HG03103 (cell line): ENCODE results near the gene OR2H2.

ENCODE experiments used
- ATAC-seq: cut with Tn5 transposase; IDR thresholded peaks from one replicate; pipeline ENCODE4 v1.9.1; 2021; ENCODE audit warnings: low read depth; ENCODE audit not compliant: unreplicated experiment

The OR2H2 gene

DNA sequence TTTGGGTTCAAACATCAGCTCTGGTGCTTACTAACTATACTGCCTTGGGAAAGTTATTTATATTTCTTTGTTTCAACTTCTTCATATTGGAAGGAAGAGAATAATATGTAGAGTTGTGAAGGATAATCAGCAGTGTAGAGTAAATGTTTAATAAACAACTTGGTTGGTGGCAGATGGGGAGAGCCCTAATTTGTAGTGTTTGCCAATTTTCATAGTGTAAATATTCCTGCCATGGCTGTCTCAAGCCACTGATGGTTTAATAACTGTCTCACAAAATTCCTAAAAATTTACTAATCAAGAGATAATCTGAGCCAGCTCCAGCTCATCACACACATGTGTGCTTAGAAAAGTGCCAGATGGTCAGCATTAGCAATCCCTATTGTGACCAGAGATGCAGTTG lies at the start of gene OR2H2:
Gene OR2H2 (plus strand): TSS at position 301 of the 400 bp plus-strand sequence. CDS start 2,824 bp downstream, outside the sequence.
- no peak for ATAC-seq

DNA sequence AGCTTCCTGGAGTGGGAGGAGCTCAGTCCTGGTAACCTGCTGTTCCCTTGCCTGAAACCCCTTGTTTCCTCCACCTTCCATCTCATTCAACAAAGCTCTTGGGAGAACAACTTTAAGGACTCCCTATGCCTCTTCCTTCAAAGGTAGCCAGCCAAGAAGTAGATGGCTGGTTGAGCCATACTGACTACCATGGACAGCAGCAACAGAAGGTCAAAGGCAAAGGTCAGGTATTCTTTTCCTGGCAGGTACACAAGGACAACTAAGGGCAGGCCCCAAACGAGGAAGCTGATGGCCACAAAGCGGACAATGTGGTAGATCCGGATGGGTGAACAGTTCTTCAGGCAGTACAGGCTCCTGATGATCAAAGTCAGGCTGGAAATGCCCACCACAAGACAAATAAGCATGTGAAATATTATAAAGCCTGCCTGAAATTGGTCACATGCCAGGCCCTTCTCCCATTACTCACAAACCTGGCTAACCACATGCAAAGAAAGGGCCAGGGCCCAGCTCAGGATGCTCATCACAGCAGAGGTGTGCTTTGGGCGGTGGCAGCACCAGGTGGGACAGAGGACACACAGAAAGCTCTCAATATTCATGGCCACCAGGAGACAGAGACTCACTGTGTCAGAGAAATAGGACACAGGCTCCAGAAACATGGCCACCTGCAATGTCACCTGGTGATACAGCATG lies 47.1 kb upstream of the OR2H2 start:
- ATAC-seq: no peak

DNA sequence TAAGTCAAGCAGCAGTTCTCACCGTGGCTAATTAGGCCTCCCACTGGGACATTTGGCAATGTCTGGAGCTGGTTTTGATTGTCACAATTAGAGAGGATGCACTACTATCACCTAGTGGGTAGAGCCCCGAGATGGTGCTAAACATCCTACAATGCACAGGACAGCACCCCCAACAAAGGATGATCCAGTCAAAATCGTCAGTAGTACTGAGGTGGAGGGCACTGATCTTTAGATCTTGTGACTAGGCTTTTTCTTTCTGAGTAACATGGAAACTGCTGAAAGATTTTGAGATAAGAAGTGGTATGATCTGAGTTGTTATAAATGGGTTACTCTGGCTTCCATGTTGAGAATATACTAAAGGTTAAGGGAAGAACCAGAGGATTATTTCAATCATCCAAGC lies 37.3 kb upstream of the OR2H2 start:
- ATAC-seq: no peak

DNA sequence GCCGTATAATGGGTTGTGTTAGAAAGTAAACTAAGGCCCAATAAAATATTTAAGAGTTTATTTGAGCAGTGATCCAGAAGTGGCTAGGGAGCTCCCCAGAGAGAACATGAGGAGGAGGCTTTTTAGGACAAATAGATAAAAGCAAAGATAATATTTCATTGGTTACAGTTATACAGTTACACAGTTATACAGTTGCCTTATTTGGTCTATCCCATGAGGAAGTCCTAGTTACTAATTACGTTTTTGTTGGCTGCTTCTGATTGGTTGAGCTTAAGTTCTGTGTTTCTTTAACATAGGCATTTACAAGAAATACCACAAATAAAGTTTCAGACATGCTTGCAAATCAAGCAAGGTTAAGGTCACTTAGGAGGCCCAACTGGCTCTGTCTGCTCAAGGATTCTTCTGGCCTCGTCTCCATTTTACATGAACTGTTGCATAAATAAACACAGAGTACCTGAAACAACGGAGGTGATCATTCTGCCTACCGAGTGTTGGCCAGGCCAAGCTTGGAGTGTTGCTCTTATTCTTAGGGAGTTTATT lies 32.3 kb upstream of the OR2H2 start:
- ATAC-seq: peak; percentile 82

DNA sequence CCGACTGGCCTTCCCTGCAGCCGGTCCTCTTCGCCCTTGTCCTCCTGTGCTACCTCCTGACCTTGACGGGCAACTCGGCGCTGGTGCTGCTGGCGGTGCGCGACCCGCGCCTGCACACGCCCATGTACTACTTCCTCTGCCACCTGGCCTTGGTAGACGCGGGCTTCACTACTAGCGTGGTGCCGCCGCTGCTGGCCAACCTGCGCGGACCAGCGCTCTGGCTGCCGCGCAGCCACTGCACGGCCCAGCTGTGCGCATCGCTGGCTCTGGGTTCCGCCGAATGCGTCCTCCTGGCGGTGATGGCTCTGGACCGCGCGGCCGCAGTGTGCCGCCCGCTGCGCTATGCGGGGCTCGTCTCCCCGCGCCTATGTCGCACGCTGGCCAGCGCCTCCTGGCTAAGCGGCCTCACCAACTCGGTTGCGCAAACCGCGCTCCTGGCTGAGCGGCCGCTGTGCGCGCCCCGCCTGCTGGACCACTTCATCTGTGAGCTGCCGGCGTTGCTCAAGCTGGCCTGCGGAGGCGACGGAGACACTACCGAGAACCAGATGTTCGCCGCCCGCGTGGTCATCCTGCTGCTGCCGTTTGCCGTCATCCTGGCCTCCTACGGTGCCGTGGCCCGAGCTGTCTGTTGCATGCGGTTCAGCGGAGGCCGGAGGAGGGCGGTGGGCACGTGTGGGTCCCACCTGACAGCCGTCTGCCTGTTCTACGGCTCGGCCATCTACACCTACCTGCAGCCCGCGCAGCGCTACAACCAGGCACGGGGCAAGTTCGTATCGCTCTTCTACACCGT lies 31.5 kb upstream of the OR2H2 start:
- no peak for ATAC-seq

DNA sequence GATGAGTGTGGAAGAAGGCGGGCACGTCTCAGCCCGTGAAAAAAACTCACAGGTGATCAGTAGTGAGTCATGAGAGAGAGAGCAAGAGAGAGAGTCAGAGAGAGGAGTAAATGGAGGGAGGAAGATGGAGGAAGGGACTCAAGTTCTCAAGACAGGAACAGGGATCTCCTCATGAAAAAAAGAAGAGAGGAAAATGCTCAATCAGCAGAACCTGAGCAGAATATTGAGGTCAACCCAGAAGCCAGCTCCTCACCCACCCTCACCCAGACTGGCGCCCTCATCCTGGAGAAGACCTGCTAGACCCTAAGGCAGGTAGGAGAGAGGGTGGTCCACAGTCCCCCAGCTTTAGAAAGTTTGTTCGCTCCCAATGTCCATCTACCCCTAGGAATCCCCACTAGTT lies 30.2 kb upstream of the OR2H2 start:
- no peak for ATAC-seq

DNA sequence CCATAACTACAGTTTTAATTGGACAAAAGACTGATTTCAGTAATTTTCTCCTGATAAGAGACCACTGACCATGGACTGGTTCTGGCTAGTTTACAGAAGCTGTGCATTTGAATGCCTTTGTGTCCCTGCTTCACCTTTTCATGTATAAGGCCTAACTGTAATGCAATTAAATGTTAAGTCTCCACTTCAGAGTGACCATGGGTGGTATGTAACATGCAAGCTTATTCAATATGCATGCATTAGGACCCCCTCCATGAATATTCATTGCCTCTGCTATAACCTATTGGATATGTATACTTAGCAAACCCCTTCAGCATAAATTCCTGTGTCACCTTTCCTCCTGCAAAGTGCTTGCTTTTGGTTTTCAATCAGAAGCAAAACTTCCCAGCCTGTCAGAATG lies 27.6 kb upstream of the OR2H2 start:
- no peak for ATAC-seq

DNA sequence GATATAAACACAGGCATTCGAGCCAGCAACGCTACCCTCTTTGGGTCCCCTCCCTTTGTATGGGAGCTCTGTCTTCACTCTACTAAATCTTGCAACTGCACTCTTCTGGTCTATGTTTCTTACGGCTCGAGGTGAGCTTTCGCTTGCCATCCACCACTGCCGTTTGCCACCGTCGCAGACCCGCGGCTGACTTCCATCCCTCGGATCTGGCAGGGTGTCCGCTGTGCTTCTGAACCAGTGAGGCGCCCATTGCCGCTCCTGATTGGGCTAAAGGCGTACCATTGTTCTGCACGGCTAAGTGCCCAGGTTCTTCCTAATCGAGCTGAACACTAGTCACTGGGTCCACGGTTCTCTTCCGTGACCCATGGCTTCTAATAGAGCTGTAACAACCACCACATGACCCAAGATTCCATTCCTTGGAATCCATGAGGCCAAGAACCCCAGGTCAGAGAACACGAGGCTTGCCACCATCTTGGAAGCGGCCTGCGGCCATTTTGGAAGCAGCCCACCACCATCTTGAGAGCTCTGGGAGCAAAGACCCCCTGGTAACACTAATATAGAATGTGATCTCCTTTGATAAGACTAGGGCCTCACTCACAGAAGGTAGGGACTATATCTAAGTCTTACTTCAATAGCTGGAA lies 26.4 kb upstream of the OR2H2 start:
- ATAC-seq: no peak

DNA sequence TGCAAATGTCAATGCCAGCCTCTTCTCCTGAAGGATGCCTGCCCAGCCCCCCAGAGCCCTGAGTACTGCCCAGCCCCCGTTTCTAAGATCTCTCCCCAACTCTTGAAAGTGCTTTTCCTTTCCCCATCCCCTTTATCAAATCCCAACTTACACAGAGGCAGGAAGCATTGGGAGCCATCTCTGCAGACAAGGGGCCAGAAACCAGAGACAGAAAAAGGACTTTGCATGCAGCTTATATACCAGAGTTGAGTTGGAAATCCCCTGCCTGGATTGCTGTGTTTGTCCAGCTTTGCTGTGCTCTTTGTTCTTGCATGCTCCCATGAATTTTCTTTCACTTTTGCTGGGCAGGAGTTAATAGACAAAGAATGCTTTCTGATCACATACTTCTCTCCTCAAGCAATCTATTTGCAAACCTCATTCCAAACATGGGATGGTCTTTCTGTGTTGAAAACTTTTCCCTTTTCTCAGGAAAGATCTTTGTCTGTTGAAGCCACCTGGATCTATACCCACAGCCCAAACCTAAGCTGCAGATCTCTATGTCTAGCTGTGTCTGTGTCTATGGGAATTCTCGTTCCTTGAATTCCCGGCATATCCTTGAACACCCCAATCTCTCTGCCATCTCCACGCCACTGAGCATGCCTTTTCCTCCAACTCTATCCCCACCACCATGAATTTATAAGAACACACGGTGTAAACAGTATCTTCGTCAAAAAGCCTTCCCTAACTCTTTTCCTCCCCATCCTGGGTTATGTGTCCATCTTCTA lies 25.2 kb upstream of the OR2H2 start, which contains the start of gene UBD:
Gene UBD (minus strand): TSS at position 209 of the 764 bp plus-strand sequence. CDS start 31 bp downstream, at position 178.
- ATAC-seq: no peak

DNA sequence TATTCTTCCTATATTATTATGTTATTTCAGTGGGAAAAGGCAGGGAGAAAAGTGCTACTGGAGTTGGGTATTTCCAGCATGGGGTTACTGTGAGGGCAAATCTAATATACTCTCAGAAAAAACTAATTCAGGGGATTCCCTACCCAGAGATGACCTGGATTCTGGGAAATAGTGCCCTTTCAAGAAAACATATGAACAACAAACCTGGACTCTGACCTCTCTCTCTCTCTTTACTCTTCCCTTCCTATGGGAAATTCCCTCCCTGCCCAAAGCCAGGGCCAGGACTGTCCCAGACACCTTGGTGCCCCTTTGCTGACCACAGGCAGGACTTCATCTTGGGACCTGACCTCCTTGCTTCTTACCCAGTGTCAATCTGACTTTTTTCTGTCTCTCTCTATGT lies 23.8 kb upstream of the OR2H2 start:
- no peak for ATAC-seq

DNA sequence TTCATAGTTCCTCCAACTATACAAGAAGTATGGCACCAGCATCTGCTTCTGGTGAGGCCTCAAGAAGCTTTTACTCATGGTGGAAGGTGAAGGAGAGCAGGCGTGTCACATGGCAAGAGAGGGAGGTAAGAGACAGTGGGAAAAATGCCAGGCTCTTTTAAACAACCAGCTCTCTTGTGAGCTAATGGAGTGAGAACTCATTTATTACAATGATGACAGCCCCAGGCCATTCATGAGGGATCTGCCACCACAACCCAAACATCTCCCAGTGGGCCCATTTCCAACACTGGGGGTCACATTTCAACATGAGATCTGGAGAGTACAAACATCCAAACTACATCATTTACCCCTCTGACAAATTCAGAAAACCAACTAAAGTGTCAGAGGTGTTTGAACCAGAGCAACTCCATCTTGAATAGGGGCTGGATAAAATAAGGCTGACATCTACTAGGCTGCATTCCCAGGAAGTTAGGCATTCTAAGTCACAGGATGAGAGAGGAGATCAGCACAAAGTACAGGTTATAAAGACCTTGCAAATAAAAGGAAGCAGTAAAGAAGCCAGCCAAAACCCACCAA lies 23.2 kb upstream of the OR2H2 start:
- ATAC-seq: no peak

DNA sequence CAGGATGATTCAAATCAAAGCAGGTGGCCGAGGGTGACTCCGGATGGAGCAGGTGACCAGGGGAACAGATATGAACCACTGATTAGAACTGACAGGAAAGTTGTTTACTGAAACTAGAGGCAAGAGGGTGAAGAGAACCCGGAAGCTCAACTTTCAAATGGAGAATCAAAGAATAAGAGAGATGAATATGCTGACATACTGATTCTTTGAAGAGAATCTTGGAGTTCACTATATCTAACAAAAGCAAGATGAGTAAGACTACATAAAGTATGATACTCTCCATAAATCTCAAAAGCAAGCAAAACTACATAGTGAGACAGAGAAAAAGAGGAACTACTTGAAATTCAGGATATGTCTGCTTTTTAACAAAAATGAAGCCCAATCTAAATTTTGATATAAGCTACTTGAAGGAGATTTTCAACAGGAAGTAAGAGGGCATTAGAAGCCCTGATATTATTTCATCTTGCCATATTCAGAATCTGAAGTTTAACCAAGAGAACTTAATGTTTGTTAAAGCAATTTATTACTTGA lies 21.4 kb upstream of the OR2H2 start:
- ATAC-seq: no peak

DNA sequence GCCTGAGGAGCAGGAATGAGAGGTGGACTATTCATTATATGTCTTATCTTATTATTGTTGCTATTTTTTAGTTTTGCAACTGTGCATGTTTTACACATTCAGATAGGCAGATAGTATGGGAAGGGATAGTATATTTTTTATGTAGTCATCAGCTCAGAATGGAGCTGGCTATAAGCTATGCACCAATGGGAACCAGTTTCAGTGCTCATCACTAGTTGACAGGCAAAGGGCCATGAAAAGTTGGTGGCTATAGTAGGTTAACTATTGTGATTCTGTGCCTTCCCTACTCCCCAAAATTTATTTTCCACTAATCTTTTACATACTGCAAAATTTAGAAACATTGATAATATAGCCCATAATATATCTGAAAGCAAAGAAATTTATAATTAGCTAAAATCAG lies 20.0 kb upstream of the OR2H2 start:
- no peak for ATAC-seq

DNA sequence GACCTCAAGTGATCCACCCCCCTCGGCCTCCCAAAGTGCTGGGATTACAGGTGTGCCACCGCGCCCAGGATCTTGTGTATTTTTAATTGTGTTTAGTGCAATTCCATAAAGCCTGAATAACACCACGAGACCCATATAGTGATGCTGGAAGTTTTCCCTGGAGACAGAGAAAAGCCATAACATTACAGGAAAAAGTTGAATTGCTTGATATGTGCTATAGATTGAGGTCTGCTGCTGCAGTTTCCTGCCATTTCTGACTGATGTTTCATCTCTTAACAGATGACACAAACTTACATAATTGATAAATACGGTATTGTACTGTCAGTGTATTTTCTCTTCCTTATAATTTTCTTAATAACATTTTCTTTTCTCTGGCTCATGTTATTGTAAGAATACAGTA lies 18.1 kb upstream of the OR2H2 start:
- no peak for ATAC-seq

DNA sequence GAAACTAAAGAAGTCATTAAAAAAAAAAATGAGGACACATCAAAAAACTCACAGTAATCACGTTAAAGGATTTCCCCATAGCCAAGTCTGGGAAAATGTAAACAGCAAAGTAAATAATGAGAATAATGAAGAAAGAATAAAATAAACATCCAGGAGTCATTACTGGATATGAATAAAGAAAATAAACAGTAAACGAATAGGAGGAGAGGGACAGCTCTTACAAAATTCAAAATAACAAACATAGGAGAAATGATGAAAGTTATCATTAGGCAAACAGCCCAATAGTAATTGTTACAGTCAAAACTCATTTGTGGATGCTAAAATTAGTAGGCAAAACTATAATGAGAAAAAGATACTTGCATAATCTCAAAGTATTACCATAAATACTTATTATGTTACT lies 17.4 kb upstream of the OR2H2 start:
- no peak for ATAC-seq

DNA sequence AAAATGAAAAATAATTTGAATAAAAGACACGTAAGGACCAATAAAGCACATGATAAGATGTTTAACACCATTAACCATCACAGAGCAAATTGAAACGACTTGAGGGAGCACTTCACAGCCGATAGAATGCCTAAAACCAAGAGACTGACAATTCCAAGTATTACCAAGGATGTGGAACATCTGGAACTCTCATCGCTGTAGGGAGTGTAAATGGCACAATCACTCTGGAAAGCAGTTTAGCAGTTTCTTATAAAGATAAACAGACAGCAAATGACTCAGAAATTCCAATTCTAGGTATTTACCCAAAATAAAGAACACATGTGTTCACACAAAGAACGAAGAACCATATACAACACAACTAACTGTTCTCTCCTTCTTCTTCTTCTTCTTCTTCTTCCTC lies 16.9 kb upstream of the OR2H2 start:
- no peak for ATAC-seq

DNA sequence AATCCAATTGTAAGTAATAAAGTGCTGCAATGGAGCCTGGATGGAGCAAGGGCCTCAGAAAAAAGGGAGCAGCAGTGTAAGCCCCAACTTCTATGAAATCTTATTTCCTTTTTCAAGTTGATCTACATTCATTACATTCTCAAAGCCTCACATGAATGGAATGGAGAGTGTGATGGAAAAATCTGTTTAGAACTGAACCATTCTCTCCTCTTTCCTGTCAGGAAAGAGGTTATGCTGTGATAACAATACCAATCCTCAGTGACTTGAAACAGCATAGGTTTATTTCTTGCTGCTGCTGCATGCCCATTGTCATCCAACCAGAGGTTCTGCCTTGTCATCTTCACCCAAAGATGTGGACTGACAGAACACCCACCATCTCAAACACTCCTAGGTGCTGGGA lies 8.9 kb upstream of the OR2H2 start:
- ATAC-seq: no peak

DNA sequence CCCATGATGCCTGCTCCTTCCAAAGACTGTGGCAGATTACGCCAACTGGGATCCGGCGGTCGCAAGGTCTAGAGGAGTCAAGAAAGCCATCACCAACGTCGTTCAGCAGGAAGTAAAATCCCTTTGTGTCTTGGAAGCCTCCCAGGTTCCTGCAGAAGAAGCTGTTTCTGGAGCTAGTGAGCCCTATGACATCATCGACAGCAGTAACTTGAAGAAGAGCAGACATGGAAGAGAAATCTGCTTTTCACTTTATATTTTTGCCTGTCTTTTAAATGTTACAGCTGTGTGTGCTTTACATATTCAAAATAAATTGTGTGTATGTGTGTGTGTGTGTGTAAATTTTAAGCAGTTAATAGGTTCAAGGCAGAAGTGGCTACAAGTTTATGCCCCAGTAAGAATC lies 7.4 kb upstream of the OR2H2 start:
- ATAC-seq: no peak

DNA sequence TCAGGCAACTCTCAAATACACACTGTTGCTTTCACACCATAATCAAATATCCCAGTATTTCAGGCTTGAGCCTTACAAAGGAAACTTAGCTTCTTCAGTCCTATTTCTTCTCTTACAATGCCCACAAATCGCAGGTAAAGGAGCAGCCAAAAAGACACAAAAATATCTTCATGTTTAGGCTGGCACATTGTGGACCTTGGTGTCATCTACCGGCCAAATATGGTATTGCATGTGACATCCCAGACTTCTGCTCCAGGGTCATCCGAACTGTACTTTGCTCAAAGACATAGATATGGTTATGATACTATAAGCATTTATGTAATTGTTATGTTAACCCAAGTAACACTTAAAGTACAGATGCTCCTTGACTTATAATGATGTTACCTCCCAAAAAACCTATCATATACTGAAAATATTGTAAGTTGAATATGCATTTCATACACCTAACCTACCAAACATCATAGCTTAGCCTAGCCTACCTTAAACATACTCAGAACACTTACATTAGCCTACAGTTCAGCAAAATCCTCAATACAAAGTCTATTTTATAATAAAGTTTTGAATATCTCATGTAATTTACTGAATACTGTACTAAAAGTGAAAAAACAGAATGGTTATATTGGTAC lies 4.6 kb downstream of the OR2H2 start:
- ATAC-seq: no peak
